HT-29 (cell line): ENCODE results near the gene DNHD1. TPM values are rescaled to one million over a fixed set of nuclear protein-coding genes. Genes with fewer than 3 reads are reported as not detected.

Source experiments
- DNase-seq: peaks from one replicate; pipeline ENCODE4 v3.0.0-alpha.2; 2015; ENCODE audit warnings: low spot score
- total RNA-seq: library from RNA; depleted of rRNA; stranded (reverse); fragments of >200 nt; shearing (Covaris generic); gene quantifications from 2 replicates; pipeline ENCODE4 v1.2.3, GENCODE V29; 2014; rRNA removed

DNHD1 gene, protein sequence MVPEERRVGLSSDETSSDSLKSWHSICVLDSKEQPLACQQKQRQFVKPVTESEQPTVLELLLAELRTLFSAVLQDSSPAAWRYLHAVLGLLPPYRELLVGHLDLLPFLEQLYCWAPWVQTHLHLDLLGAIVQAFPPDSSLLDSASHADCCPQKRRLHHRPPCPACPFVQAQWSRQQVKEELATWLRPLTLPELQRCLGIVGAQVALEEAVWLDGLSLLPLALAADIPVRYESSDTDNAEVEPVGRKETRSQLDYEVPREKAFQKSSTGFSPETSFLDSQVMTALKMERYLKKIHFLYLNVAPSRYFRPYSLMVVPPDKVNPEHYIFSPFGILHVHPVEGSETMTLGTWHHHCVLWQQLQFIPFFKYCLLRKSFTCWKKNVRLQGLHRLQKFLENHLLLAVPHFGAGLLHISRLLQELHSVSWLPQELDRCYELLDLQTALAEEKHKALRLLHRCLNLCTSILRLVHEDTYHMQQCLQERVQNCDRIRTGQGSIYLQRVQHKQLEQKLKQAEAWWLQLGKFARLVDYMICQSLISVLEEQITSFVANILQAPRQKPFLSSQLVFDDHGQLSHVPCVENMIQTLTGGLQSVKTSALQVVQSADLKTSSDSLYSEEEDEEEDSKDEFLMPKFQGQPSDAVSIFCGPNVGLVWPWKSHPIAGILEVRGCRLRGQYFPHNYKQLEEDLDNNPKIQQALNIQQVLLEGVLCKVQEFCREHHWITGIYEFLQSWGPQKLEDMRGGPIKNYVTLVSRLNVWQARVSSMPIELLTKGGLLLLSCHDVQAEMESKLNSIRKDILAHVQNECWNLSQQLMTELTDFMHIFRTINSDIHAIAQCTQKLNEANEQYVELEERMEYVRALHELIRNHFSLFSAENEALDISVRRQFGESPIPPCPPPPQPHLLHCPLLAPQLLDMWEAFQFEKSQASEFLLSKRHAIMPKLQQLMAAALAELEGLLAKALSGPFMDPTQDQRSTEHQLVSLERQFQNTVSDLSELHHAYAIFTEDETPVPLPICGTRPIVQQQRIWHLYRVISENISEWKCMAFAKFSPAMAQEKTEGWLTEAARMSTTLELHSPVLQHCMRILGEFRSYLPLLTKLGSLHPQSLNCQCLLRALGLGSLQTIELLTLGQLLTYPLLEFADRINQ (N-terminal part only)
- 4.5 and 8.8 TPM in 2 replicates for total RNA-seq

GRCh38 chr11:6497069-6497839, at the start of gene DNHD1:
DNHD1 (plus strand) TSS chr11:6497280; CDS start chr11:6498216, 936 bp downstream.
- DNase-seq: no peak

GRCh38 chr11:6448574-6448973, 48.5 kb upstream of the DNHD1 start:
- no peak for DNase-seq

DNA sequence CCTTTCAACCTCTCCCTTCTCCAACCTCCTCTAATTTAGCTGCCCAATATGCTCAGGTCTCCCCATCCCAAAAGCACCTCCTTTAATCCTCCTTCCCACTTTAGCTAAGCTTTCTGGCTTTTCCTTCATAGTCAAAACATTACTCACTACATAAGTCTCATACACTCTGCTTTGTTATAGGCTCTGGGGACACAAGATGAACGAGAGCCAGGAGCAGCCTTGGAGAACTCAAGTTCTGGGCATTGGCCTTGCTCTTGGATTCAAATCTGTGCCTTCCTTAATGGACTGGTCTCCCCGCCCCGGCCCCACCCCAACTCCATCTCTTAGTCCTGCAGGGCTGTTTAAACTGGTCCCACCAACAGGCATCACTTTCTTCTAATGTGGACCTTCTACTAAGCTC, 44.9 kb upstream of the DNHD1 start:
- no peak for DNase-seq

GRCh38 chr11:6453152-6453551, 43.9 kb upstream of the DNHD1 start:
- no peak for DNase-seq

DNA sequence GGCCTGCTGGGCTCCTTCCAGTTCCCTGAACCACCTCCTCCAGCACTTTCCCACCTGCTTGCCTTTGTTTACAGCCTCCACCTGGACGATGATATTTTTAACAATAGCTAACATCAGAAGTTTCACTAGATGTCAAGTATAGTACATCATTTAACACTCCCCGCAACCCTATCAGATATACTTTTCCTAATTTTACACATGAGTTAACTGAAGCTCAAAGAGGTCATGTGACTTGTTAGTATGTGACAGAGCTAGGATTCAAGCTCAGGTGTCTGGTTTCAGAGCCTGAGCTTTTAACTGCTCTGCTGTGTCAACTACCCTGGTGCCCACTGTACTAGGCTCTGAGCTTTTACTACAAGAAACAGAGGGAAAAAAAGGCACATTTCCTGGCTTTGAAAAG, 42.0 kb upstream of the DNHD1 start:
- DNase-seq: no peak

DNA sequence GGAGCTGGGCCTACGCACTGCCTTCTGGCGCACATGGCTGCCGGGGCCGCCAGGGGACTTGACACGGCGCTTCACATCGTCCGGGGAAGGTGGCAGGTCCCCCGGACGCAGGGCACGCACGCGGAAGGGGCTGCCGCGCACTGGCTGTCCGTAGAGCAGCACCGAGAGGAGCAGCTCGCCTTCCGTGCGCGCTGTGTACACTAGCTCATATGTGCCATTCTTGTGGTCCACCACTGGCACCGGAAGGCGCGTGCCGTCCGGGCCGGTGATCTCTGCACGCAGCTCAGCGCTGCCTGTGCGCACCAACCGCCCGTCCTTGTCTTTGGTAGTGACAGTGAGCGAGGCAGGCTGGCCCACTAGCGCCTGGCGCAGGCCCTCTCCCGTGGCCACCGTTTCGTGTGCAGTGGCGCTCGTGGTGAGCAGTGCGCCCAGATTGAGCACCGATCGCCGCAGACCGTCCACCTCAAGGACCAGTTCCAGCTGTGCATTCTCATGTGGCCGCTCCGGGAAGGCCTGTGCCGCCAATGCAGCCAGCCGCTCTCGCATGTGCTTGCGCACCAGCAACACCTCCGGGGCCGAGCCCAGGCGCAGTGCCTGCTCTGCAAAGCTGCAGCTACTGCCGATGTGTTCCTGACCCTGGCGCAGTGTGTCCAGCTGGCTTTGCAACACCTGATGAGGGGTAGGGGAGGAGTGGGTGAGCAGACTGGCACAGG, 40.6 kb upstream of the DNHD1 start:
- DNase-seq: no peak

- DNase-seq: no peak
Measured at GRCh38 chr11:6457581-6458320, 39.3 kb upstream of the DNHD1 start.

- no peak for DNase-seq
Measured at GRCh38 chr11:6458352-6459098, 38.6 kb upstream of the DNHD1 start.

DNA sequence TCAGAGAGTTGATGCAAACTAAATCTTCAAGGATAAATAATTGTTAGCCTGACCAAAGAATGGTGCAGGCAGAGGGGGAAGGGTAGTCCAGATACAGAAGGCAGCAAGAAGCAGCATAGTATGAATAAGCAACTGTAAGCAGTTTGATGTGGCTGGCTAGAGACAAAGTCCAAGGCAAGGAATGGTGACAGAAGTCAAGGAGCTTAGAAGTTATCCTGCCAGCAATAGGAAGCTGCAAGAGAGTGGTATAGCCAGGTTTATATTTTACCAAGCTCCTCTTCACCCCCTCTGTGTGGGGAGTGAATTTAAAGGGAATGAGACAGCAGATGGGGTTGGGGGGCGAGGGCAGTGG, 38.0 kb upstream of the DNHD1 start:
- no peak for DNase-seq

- peak; percentile 90 for DNase-seq
Measured at GRCh38 chr11:6468712-6469495, 28.2 kb upstream of the DNHD1 start.

DNA sequence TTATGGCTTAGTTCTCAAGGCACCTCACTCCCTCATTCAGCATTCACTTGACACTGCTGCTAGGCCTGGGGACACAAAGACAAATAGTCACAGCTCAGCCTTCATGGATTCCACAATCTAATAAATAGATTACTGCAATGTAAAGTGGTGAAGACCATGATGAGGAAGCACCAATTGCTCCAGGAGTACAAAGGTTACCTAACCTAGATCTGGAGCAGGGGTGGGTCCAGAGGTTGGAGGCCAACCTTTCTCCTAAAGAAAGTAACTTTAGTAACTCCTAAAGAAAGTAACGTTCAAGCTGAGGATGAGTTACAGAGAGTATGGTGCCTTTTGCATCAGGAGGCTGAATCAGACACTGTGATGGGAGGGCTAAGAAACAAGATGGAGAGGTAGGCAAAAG, 27.5 kb upstream of the DNHD1 start:
- DNase-seq: no peak

GRCh38 chr11:6472934-6473333, 24.1 kb upstream of the DNHD1 start:
- no peak for DNase-seq

- DNase-seq: peak; percentile 90
Measured at GRCh38 chr11:6473451-6474412, 23.3 kb upstream of the DNHD1 start, which contains the start of gene TRIM3. TRIM3 (minus strand) TSS chr11:6473941; CDS start chr11:6465695, 8,246 bp downstream.

DNA sequence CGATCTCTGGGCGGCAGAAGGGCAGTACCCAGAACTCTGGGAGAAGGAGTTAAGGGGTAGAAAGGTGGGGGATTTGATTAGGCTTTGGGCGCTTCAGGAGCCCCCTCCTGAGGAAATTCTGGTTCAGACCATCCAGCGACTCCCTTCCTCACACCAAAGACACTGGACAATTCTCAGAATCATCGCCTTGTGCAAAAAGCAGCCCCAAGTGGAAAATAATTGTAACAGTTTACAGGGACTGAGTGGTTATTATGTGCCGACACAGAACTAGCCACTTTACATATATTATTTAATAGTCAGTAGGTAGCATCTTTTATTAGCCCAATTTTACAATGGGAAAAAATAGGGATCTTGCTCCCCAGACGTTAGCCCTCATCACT, 22.7 kb upstream of the DNHD1 start:
- no peak for DNase-seq

GRCh38 chr11:6474806-6475500, 22.1 kb upstream of the DNHD1 start:
- DNase-seq: peak; percentile 38

- DNase-seq: peak; percentile 42
Measured at GRCh38 chr11:6475936-6476335, 21.1 kb upstream of the DNHD1 start.

DNA sequence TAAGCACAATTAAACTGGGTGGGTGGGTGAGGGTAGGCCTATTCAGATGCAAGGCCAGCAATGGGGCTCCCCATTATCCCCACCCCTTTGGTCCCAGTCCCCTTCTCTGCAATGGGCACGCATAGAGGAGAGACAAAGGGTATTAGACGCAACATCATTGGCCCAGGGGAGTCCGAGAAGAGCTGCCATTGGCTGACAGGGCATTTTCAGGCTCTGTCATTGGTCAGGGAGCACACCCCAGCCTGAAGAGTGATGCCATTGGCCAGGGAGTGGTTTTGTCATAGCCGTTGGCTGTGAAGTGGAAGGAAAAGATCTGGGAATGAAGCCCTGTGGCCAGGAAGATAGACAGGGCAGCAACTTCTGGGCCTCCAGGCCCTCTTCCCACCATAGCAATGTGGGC, 20.5 kb upstream of the DNHD1 start:
- no peak for DNase-seq
